Activated T-helper 1 cell treated with Interleukin-2 at 50 U/mL for 16 hours (primary cell): ENCODE measurements around the gene FHOD1.

Experiments used
- DNase-seq: peaks from one replicate; pipeline ENCODE4 v3.0.0-alpha.2; 2020; ENCODE audit warnings: low read depth

Gene FHOD1

DNA sequence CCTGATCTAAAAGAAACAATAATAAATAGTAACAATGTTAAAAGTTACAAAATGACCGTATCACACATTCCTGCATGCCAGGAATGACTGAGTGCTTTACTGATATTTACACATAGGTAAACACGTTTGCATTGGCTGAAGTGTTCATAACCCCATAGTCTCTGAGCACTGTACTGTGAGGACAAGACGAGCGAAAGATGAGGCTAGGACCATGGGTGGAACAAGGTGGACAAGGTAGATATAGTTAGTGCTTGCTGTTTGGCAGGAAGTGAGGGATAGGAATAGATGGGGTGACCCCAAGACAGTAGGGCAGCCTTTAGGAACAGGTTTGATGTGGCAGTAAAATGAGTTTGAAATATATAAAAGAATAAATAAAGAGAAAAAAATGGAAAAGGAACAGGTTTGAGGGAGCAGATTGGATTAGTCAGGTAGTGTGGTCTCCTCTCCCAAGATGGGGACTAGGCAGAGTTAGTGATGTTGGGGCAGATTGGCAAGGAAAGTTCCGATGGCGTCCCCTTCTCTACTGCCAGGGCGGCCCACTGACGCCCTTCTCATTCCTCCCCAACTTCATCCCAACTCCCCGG lies 55.8 kb downstream of the FHOD1 start:
- DNase-seq = no peak

DNA sequence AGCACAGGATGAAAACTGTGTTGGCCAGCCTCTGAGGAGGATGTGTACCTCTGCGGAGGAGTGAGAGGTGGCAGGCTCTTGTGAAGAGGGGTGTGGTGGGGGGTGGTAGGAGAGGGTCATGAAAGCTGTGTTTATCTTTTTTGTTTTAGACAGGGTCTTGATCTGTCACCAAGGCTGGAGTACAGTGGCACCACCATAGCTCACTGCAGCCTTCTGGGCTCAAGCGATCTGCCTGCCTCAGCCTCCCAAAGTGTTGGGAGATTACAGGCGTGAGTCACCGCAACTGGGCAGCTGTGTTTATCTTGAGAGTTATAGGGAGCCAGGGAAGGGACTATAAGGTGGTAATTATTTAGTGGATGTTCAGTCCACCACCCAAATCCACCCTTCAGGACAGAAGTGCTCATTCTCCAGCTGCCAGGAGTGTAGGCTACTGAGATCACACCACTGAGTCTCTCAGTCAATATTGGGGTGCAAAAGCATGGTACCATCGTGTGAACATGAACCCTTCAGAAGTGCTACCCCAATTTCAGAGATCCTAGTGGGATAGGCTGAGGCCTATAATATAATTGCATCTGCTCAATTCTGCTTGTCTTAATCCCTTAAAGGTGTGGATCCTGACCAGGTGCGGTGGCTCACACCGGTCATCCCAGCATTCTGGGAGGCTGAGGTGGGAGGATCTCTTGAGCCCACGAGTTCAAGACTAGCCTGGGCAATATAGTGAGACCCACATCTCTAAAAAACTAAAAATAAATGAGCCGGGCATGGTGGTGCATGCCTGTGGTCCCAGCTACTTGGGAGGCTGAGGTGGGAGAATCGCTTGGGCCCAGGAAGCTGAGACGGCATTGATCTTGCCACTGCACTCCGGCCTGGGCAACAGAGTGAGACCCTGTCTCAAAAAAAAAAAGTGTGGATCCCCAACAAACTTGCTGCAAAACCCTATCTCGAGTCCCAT lies 56.6 kb downstream of the FHOD1 start:
- DNase-seq = no peak

DNA sequence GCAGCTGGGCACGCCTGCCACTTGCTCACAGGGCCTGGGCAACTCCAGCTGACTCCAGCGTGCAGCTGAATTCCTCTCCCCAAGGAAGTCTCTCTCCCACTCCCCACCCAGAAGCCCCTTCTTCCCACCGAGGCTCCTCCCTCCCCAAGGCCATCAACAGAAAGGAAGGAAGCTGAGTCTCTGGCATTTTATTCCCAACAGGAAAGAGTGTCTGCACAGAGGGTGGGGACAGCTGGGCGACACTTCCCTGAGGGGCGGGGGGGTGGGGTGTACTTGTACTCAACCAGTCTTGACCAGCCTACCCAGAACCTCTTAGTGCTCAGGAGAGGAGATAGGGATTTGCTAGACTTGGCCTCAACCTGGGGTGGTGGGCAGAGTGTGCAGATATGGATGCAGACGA lies 57.2 kb downstream of the FHOD1 start, which contains the start of gene EXOC3L1:
EXOC3L1 (minus strand) TSS at position 96 of the 400 bp plus-strand sequence. CDS start 460 bp downstream, outside the sequence.
- no peak for DNase-seq

DNA sequence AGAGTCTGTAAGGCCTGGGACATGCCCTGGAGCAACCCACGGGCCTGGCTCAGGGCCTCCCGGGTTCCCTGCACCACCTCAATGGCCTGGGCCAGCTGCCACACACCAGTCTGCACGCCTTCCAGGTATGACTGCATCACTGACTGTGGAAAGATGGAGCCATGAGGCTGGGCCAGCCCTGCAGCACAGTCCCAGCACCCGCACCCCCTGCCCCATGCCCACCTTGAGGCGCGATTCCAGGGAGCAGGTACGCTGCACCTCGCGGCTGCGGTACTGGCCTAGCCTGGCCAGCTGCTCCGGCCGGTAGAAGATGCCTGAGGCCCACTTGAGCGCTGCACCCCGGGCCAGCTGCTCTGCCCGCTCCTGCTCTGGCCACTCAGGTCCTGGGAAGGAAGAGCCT lies 58.5 kb downstream of the FHOD1 start:
- DNase-seq = no peak

DNA sequence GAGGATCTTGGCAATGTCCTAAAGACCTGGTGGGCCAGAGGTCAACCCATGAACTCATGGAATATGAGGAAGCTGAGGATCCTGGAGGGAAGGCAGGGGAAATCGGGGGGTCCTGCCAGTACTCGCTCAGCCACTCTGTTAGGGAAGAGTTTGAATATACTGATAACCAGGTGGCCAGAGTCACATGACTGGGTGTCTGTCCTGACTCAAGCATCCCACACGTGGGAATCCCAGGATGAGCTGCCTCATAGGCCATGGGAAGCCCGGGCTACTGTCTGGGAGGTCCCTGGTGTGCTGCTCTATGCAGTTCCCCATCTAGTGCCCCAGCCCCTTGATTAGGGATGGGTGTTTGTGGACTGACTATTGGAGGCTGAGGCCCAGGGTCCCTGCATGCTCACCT lies 59.0 kb downstream of the FHOD1 start:
- DNase-seq = no peak

DNA sequence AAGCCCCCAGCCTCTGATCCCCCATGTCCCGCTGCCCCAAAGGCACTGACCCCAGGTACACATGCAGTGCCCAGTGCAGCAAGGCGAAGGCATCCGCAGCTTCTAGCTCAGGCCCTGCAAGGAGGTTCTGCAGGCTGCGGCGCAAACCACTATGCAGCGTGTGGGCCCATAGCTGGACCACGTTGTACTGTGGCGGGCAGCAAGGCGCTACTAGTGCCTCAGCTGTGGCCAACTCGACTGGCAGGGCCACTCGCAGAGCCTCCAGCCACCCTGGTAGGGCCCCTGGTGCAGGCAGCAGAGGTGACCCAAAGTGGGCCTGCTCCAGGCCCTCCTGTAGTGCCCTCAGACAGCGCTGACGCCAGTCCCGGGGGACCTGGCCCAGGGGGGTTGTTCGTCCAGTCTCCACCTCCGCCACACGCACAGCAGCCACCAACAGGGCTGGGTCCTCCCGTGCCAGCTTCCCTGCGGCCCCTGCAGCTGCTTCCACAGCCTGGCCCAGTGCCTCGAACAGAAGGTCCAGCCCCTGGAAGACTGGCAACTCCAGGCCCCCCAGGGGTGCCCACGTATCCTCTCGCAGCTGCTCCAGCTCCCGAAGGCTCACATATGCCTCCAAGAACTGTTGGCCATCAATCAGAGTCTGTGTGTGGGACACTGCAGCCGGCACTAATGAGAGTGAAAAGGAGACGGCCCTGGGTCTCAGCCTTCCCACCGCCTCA lies 59.9 kb downstream of the FHOD1 start:
- no peak for DNase-seq

DNA sequence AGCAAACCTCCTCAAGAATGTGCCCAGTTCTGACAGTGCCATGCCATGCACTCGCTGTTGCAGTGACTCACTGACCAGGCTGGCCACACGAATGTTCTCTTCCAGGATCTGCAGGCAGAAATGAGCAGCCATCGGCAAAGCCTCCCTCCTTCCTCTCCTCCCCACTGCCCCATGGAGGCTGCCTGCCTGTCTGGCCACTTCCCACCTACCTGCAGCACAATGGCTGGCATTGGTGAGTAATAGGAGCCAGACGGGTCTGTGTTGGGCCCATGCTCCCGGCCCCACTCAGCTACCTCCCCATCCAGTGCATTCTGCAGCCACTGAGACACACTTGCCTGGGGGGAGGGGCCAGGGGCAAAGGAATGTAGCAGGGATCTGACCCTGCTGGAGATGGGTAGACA lies 60.7 kb downstream of the FHOD1 start:
- no peak for DNase-seq

DNA sequence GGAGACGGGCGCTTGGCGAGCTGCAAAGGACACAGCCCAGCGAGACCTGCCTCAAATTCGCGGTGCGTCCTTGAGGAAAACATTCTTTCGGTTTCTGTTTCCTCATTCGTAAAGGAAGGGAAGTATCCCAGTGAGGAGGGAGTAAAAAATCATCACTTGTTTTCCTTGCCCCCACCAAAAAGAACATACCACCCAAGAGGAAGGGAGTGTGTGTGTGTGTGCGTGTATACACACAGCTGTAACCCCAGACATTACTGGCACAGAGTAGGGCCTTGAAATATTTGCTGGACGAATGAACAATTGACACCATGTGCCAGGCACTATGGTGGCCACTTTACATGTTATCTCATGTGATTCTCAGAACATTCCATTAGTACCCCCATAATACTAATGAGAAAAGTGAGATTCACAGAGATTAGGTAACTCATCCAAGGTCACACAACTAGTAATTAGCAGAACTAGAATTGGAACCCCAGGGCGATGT lies 61.6 kb downstream of the FHOD1 start:
- DNase-seq = no peak

DNA sequence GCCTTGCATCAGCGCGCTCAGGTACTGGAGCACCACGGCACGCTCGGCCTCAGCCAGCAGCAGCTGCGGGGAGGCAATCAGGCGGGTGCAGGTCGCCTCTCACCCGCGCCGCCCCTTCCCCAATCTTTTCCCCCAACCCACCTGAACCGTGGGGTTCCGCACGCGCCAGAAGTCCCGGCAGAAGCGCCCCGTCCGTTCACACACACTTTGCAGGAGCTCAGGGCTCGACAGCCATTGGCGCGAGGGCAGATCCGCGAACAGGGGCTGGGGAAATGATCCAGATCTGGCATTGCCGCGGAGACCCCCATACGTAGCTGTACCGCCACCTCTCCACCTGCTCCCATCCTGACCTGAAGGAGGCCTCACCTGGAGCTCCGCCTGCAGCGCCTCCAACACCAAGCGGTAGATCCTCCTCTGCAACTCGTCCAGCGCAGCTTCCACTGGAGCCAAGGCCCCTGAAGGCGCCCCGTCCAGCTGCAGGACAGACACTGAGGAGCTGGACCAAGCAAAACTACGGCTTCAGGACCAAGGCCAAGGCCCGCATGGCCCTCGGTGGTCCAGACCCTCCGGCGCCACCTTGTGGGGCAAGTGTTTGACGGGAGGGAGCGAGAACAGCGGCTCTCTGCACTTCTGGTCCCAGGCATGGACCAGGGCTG lies 62.2 kb downstream of the FHOD1 start:
- peak; percentile 66 for DNase-seq

DNA sequence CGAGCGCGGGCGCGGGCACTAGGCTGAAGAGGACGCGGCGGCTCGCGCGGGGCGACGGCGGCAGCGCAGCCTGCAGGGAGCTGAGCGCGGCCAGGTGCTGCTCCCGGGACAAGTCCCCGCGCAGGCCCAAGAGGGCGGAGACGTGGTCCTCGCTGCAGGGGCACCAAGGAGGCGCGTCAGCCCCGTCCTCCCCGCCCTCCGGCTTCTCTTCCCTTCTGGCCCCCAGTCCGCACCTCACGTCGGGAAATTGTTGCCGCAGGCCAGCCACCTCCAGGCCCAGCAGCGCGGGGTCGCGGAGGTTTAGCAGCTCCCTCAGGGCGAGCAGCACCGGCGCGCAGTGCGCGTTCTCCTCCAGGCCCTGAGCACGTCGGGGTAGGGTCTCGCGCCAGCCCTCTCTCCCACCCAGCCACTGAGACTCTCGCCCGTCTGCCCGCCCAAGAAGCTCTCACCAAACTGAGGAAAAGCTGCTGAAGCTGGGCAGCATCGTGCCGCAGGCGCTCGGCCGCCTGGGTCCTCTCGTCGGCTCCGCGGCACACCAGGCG lies 62.8 kb downstream of the FHOD1 start:
- DNase-seq = no peak

DNA sequence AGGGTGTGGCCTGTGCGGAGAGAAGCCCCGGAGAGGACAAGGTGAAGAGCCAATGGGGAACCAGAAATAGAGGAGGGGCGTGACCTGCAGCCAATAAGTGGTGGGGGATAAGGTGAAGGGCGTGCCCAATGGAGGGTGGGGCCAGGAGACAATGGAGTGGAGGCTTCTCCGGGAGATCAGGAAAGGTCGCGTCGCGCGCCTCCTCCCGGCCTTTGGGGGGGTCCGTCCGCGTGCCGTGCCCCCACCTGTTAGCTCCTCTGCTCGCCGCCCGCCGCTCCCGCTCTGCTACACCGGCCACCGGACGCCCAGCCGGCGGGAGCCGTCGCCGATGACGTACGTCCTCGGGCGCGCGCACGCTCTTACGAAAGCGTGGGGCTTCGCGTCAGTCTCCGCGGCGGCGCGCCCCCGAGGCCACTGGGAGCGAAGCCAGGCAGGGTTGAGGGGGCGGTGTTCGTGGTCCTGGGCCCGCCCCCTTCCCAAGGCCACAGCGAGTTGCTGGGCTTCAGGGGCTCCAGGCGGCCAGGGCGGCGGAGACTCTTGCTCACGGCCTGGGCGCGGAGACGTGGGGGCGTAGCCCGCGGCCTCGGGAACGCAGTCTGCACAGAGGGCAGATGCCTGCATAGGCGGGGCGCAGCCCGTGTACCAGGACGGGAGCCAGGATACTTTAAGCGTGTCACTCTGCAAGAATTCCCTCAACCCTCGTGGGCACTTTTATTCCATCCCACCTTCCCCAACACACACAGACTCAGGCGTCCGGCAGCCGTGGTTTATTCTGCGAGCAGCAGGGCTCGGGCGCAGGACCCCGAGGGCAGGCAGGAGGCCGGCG lies 63.4 kb downstream of the FHOD1 start, which contains the start of gene MATCAP1:
MATCAP1 (minus strand) TSS at position 337 of the 826 bp plus-strand sequence. CDS start 3,353 bp downstream, outside the sequence.
- peak; percentile 83 for DNase-seq

DNA sequence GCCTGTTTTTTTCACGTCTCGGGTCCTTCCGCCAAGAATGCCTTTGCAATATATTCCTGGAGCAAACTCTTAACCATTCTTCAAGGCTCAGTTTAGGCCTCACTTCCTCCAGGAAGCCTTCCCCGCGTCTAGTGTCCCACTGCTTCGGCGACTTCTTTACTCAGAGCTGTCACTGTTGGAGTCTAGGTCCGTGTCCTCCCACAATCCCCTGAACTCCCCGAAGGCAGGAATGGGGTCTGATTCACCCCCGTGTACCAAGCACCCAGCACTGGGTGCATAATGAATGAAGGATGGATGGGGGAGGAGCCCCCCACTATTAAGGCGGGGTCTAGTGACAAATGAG lies 64.0 kb downstream of the FHOD1 start:
- no peak for DNase-seq

DNA sequence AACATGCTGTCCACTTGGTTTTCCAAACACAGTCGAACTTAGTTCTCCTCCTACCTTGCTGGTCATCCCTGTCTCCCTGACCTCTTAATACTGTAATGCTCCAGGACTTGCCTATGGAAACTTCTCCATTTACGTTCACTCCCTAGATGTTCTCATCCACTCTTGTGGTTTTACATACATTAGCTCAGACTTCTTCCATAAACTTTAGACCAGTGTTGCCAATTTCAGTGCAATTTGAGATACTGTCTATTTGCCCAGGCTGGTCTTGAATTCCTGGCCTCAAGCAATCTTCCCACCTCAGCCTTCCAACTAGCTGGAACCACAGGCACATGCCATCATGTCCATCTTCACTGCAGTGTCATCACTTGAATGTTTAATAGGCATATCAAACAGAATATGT lies 65.0 kb downstream of the FHOD1 start:
- DNase-seq = no peak

DNA sequence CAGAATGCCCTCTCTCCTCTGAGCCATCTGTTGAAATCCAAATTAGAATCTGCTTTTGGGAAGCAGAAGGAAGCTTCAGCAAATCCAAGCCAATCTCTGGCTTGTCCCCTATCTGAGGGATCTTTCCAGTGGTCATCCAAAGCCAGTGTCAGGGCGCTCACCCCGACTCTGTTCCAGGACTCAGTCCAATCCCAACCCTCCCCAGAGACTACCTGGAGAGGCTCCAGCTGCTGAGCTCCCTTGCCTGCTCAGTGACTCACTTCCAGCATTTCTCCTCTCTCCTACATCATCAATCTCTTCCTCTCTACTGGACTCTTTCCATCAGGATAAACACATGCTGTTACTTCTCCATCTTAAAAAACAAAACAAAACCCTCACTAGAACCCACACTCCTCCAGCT lies 65.9 kb downstream of the FHOD1 start:
- DNase-seq = no peak

DNA sequence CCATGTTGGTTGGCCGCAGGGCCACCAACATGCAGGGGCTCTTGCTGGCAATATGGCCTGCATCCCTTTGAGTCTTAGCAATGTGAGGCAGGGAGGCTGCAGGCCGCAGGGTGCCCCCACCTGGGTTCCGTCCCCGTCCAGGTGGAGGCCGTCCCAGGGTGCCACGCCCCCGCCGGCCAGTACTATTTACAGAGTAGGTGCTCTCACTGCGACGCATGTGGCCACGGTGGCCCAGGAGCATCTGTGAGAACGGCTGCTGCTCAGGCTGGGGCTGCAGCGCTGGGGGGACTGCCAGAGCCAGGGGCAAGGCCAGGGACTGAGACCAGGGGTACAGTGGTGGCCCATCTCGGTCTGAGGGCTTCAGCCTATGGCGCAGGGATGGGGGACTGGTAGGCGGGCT lies 67.1 kb downstream of the FHOD1 start:
- DNase-seq = no peak

DNA sequence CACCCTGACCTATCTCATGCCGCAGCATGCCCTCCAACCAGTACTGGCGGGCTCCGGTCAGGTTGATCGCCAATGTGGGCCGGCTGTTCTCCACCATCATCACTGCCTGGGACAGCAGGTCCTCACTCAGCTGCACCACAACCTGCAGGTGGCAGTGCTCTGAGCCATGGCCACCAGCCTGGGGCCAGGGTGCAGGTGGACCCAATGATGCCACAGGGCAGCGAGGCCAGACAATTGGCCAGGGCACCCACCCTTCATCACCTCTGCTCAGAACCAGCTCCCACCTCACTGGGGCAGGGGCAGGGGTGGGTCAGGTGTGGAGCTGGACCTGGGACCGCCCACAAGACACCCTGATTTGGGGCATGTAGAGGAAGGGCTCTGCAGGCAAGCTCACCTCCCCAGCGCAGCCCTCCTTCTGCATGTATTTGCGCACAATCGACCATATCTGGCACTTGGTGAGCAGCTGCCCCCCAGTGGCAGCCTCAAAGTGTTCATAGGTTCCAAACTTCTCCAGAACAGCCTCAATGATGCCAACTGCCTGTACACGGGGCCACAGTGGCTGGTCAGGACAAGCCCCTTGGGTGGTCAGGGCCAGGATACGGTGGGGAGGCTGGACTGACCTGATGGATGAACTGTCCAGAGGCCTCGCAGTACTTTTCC lies 67.7 kb downstream of the FHOD1 start:
- DNase-seq = no peak
